Adrenal gland (tissue), 5 donors: ENCODE measurements around the gene TMX4.

Experiments used
- CTCF ChIP-seq, 6 experiments: fragments of 450-650 bp in 4 of 6; fragments of 200-600 bp in 2 of 6; sonication (generic) in 1 of 6; IDR thresholded peaks; 1 replicate in 5 of 6; 2 replicates in 1 of 6; pipeline versions ENCODE4 v1.5.1 to v1.8.0; 2016 to 2021; ENCODE audit warnings: antibody characterized with exemption in 6 of 6, mild to moderate bottlenecking in 2 of 6, moderate library complexity in 1 of 6
- POLR2A ChIP-seq, 2 donors: fragments of 450-650 bp; IDR thresholded peaks; one replicate each; pipeline ENCODE4 v1.6.1; 2017; ENCODE audit warnings: antibody characterized with exemption in 2 of 2, mild to moderate bottlenecking in 2 of 2, moderate library complexity in 1 of 2
- donor health status: DM: no; HTN: no; CAD: no.

DNA sequence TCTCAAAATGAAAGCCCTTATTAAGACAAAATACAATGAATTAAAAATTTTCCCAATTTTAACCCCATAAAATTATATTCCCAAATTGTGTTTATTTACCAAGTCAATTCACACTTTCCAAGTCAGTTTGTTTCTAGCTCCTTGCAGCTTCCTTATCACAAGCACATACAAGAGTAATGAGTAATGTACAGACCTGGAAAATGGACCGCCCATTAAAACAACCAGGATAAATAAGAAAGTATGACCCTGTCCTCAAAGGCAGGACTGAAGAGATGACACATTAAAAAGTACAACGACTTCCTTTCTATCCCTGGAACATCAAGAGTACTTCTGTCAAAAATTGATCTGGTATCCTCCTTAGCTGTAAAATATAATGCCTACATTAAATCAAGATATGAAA lies 47.1 kb upstream of the TMX4 start:
- TF ChIP-seq CTCF (IDR thresholded peaks at IDR 0.05) (no peak), POLR2A (IDR thresholded peaks at IDR 0.05) (no peak)
